Measurements from ENCODE around the gene SLFNL1.

- no peak for TF ChIP-seq CTCF (IDR thresholded peaks at IDR 0.05; ENCODE audit: low read length)
- no peak for TF ChIP-seq EZH2 (IDR thresholded peaks at IDR 0.05; ENCODE audit: borderline replicate concordance, low read length)
These were observed 22.7 kb upstream of the SLFNL1 start for GRCh38 chr1:41044187-41044586.
